Measurements from ENCODE around the gene RAD51B.

RAD51B gene

GRCh38 chr14:68477461-68478085 is 658.0 kb downstream of the RAD51B start:
- DNase-seq, result no peak

GRCh38 chr14:68479247-68479646 is 659.7 kb downstream of the RAD51B start:
- no peak for DNase-seq

- no peak for DNase-seq
These were observed 662.4 kb downstream of the RAD51B start for GRCh38 chr14:68482018-68482417.

GRCh38 chr14:68482772-68483395 is 663.3 kb downstream of the RAD51B start:
- no peak for DNase-seq

GRCh38 chr14:68486033-68486732 is 666.6 kb downstream of the RAD51B start:
- DNase-seq, result no peak

- no peak for DNase-seq
These were observed 667.2 kb downstream of the RAD51B start for GRCh38 chr14:68486809-68487208.

- DNase-seq, result no peak
These were observed 668.4 kb downstream of the RAD51B start for GRCh38 chr14:68487805-68488590.

- DNase-seq, result no peak
These were observed 672.2 kb downstream of the RAD51B start for GRCh38 chr14:68491793-68492192.

- DNase-seq, result no peak
These were observed 673.0 kb downstream of the RAD51B start for GRCh38 chr14:68492381-68493151.

GRCh38 chr14:68493152-68493911 is 673.8 kb downstream of the RAD51B start:
- no peak for DNase-seq

- DNase-seq, result no peak
These were observed 675.8 kb downstream of the RAD51B start for GRCh38 chr14:68495101-68496039.

- DNase-seq, result no peak
These were observed 677.4 kb downstream of the RAD51B start for GRCh38 chr14:68497011-68497410.

- no peak for DNase-seq
These were observed 679.9 kb downstream of the RAD51B start for GRCh38 chr14:68499451-68499850.

GRCh38 chr14:68501171-68501570 is 681.6 kb downstream of the RAD51B start:
- DNase-seq, result no peak

- no peak for DNase-seq
These were observed 682.1 kb downstream of the RAD51B start for GRCh38 chr14:68501614-68502052.

- DNase-seq, result no peak
These were observed 682.7 kb downstream of the RAD51B start for GRCh38 chr14:68502230-68502629.

GRCh38 chr14:68503186-68503825 is 683.7 kb downstream of the RAD51B start:
- no peak for DNase-seq

- DNase-seq, result no peak
These were observed 685.3 kb downstream of the RAD51B start for GRCh38 chr14:68504861-68505260.

GRCh38 chr14:68506021-68506644 is 686.6 kb downstream of the RAD51B start:
- no peak for DNase-seq
